A549 (cell line): ENCODE data around the gene NFIA. TPM values are rescaled to one million over a fixed set of nuclear protein-coding genes. Genes with fewer than 3 reads are reported as not detected.

Experiments
- ATAC-seq, 2 experiments: fragments of 200-7000 bp in 1 of 2; fragments of >200 bp in 1 of 2; cut with Nextera tagmentation in 1 of 2; cut with Tn5 transposase in 1 of 2; 3 replicates each; pipeline versions ENCODE4 v1.8.0 to v1.9.1; 2018 to 2020; ENCODE audit warnings: mild to moderate bottlenecking in 1 of 2, moderate library complexity in 1 of 2
- CTCF ChIA-PET: fragments of 300-600 bp; sonication (Branson Sonifier 250); formaldehyde crosslinking; extraction: SDS; loops from one replicate; lab custom pipeline; 2021; ENCODE audit warnings: antibody characterized with exemption, inconsistent platforms; lab: Yijun Ruan, JAX
- POLR2A ChIA-PET: fragments of 350-600 bp; formaldehyde crosslinking; extraction: SDS; loops from one replicate; lab custom pipeline; 2021; ENCODE audit warnings: antibody characterized with exemption, inconsistent platforms; lab: Yijun Ruan, JAX
- DNase-seq, 2 experiments: peaks; one replicate each; pipeline versions ENCODE4 v3.0.0 to v3.0.0-alpha.2; 2011 to 2016; ENCODE audit warnings: low read depth in 1 of 2, low spot score in 1 of 2
- FAIRE-seq: peaks from 2 replicates; lab custom pipeline; 2011; peaks lifted over from hg19 to GRCh38; lab: Jason Lieb, UNC
- H3K27ac ChIP-seq, 2 experiments: fragments of >200 bp; sonication (Bioruptor Twin); formaldehyde crosslinking; 3 replicates each; pipeline ENCODE4 v1.5.1; 2016 to 2017
- H3K4me1 ChIP-seq: fragments of >200 bp; sonication (Bioruptor Twin); formaldehyde crosslinking; 3 replicates; pipeline ENCODE4 v1.6.1; 2016
- H3K4me2 ChIP-seq: fragments of >200 bp; sonication (Bioruptor Twin); formaldehyde crosslinking; 3 replicates; pipeline ENCODE4 v1.6.1; 2016
- H3K4me3 ChIP-seq: fragments of >200 bp; sonication (Bioruptor Twin); formaldehyde crosslinking; 3 replicates; pipeline ENCODE4 v1.5.1; 2016
- H3K9me3 ChIP-seq: fragments of >200 bp; sonication (Bioruptor Twin); formaldehyde crosslinking; 3 replicates; pipeline ENCODE4 v1.6.1; 2016
- ATOH8 ChIP-seq: fragments of 250-450 bp; sonication (Bioruptor Pico); IDR thresholded peaks from 2 replicates; pipeline ENCODE4 v1.5.0; 2020; ENCODE audit warnings: low read depth, mild to moderate bottlenecking, moderate library complexity
- BCL3 ChIP-seq: fragments of >200 bp; sonication (Bioruptor Twin); formaldehyde crosslinking; IDR thresholded peaks from 3 replicates; pipeline ENCODE4 v1.6.1; 2016
- BHLHE40 ChIP-seq: IDR thresholded peaks from 2 replicates; pipeline ENCODE4 v1.6.1; 2012; ENCODE audit warnings: low read depth, low read length, inconsistent platforms
- CBX8 ChIP-seq: fragments of 200-600 bp; sonication (generic); IDR thresholded peaks from 2 replicates; pipeline ENCODE4 v1.6.1; 2016
- E2F6 ChIP-seq: IDR thresholded peaks from 2 replicates; pipeline ENCODE4 v1.6.1; 2012; ENCODE audit warnings: low read depth, borderline replicate concordance
- ESRRA ChIP-seq: fragments of 150-350 bp; IDR thresholded peaks from 2 replicates; pipeline ENCODE4 v1.6.1; 2014; ENCODE audit warnings: mild to moderate bottlenecking, low read length, borderline replicate concordance
- FOSB ChIP-seq: fragments of 250-450 bp; sonication (Bioruptor Pico); IDR thresholded peaks from 2 replicates; pipeline ENCODE4 v1.5.0; 2020; ENCODE audit warnings: mild to moderate bottlenecking, moderate library complexity
- FOSL2 ChIP-seq, 2 experiments: fragments of 450-650 bp in 1 of 2; fragments of >200 bp in 1 of 2; sonication (Bioruptor Twin) in 1 of 2; formaldehyde crosslinking; IDR thresholded peaks; 2 replicates each; pipeline versions ENCODE4 v1.5.0 to v1.6.1; 2016 to 2020; ENCODE audit warnings: mild to moderate bottlenecking in 1 of 2, moderate library complexity in 1 of 2
- FOXS1 ChIP-seq: fragments of 250-450 bp; sonication (Bioruptor Pico); IDR thresholded peaks from 2 replicates; pipeline ENCODE4 v1.5.0; 2020; ENCODE audit warnings: mild to moderate bottlenecking, moderate library complexity
- GATA3 ChIP-seq: IDR thresholded peaks from 2 replicates; pipeline ENCODE4 v1.6.1; 2012; ENCODE audit warnings: borderline replicate concordance
- HOXA7 ChIP-seq: fragments of 250-450 bp; sonication (Bioruptor Pico); IDR thresholded peaks from 2 replicates; pipeline ENCODE4 v1.5.0; 2020; ENCODE audit warnings: mild to moderate bottlenecking, moderate library complexity
- JUN ChIP-seq, 2 experiments: fragments of >200 bp; sonication (Bioruptor Twin); formaldehyde crosslinking; IDR thresholded peaks; 2 replicates in 1 of 2; 3 replicates in 1 of 2; pipeline ENCODE4 v1.6.1; 2016 to 2017
- KDM1A ChIP-seq: fragments of 200-600 bp; sonication (generic); IDR thresholded peaks from 2 replicates; pipeline ENCODE4 v1.6.1; 2016; ENCODE audit warnings: low read depth, mild to moderate bottlenecking
- KDM5A ChIP-seq: fragments of 200-600 bp; sonication (generic); IDR thresholded peaks from 2 replicates; pipeline ENCODE4 v1.6.1; 2016; ENCODE audit warnings: antibody characterized with exemption, mild to moderate bottlenecking
- MAFK ChIP-seq: fragments of 450-650 bp; IDR thresholded peaks from 2 replicates; pipeline ENCODE4 v1.6.1; 2014; ENCODE audit not compliant: partially characterized antibody
- MAX ChIP-seq: IDR thresholded peaks from 2 replicates; pipeline ENCODE4 v1.6.1; 2012
- MYC ChIP-seq: IDR thresholded peaks from 2 replicates; pipeline ENCODE4 v1.6.1; 2012; ENCODE audit warnings: mild to moderate bottlenecking, inconsistent platforms, low read length, improper control_type of control experiment, borderline replicate concordance
- NPAS2 ChIP-seq: fragments of 250-450 bp; sonication (Bioruptor Pico); IDR thresholded peaks from 2 replicates; pipeline ENCODE4 v1.8.0; 2022; ENCODE audit warnings: mild to moderate bottlenecking, moderate library complexity, borderline replicate concordance
- NR3C1 ChIP-seq: fragments of >200 bp; sonication (Bioruptor Twin); formaldehyde crosslinking; IDR thresholded peaks from 3 replicates; pipeline ENCODE4 v1.6.1; 2017
- PBX3 ChIP-seq: IDR thresholded peaks from 2 replicates; pipeline ENCODE4 v1.6.1; 2012
- RAD21 ChIP-seq, 2 experiments: fragments of >200 bp in 1 of 2; sonication (Bioruptor Twin) in 1 of 2; formaldehyde crosslinking in 1 of 2; IDR thresholded peaks in 1 of 2; conservative IDR thresholded peaks in 1 of 2; 2 replicates in 1 of 2; 3 replicates in 1 of 2; pipeline ENCODE4 v1.6.1; 2012 to 2018; ENCODE audit warnings: inconsistent platforms in 1 of 2
- RARB ChIP-seq: fragments of 250-450 bp; sonication (Bioruptor Pico); IDR thresholded peaks from 2 replicates; pipeline ENCODE4 v1.8.0; 2021; ENCODE audit warnings: mild to moderate bottlenecking, moderate library complexity
- RFX5 ChIP-seq: fragments of 450-650 bp; IDR thresholded peaks from 2 replicates; pipeline ENCODE4 v1.7.1; 2014; ENCODE audit warnings: antibody characterized with exemption, mild to moderate bottlenecking, moderate library complexity
- SMC3 ChIP-seq: fragments of >200 bp; sonication (Bioruptor Twin); formaldehyde crosslinking; IDR thresholded peaks from 3 replicates; pipeline ENCODE4 v1.6.1; 2018; ENCODE audit warnings: inconsistent platforms
- SREBF2 ChIP-seq: fragments of 450-650 bp; IDR thresholded peaks from 2 replicates; pipeline ENCODE4 v1.6.1; 2014; ENCODE audit warnings: mild to moderate bottlenecking, moderate library complexity
- TFCP2L1 ChIP-seq: fragments of 250-450 bp; sonication (Bioruptor Pico); IDR thresholded peaks from 2 replicates; pipeline ENCODE4 v1.5.0; 2021; ENCODE audit warnings: mild to moderate bottlenecking
- TP53 ChIP-seq: fragments of 250-450 bp; sonication (Bioruptor Pico); IDR thresholded peaks from 2 replicates; pipeline ENCODE4 v1.5.0; 2021; ENCODE audit warnings: mild to moderate bottlenecking, moderate library complexity
- USF2 ChIP-seq: fragments of 450-650 bp; IDR thresholded peaks from 2 replicates; pipeline ENCODE4 v1.6.1; 2014; ENCODE audit warnings: antibody characterized with exemption
- WGBS: methylation state at CpG from one replicate; pipeline ENCODE4 v1.1.6; 2017; ENCODE audit errors: missing lambda C conversion rate; 5-methylcytosine and 5-hydroxymethylcytosine counted together
- polyA plus RNA-seq, 4 experiments: library from polyadenylated mRNA; depleted of rRNA in 3 of 4; stranded (reverse); fragments of >200 nt; fragmentation: RNase III in 1 of 4; extraction: RNeasy Plus Mini Kit Qiagen cat#74134 plus additional on column Dnase treatment in 1 of 4; gene quantifications; 2 replicates in 3 of 4; 3 replicates in 1 of 4; pipeline ENCODE4 v1.2.3, GENCODE V29; 2011 to 2017

Gene NFIA
- polyA plus RNA-seq, 2 of the 4 experiments (the other 2 are of a cell fraction) = 6.5 to 25.8 TPM

- H3K4me1 ChIP-seq = no peaks in the 10 kb centered on the region
- ChIA-PET POLR2A (interaction anchor here (1.4 kb wide), 1 partner anchor 8 kb away, joined by 4 read pairs; no protein-coding TSS in a partner anchor), CTCF (interaction anchor here (1.0 to 2.2 kb wide), 3 partner anchors 10 to 384 kb away, joined by 3 to 5 read pairs (median 3); no protein-coding TSS in a partner anchor)
- DNase-seq (no peak), ATAC-seq (no peak), FAIRE-seq (no peak)
- H3K4me2 ChIP-seq = no peak overlapping the region
- no peak for TF ChIP-seq ESRRA
- TF ChIP-seq RARB (CRISPR knock-in tag) = no peak
- no peak for TF ChIP-seq HOXA7 (CRISPR knock-in tag)
- TF ChIP-seq RAD21 (conservative IDR thresholded peaks at IDR 0.05 in 1 of 2, IDR thresholded peaks at IDR 0.05 in 1 of 2) = no peak
- no peak for TF ChIP-seq USF2
- no peak for TF ChIP-seq CBX8
- TF ChIP-seq MYC = no peak
- no peak for TF ChIP-seq E2F6
- TF ChIP-seq NR3C1 = no peak
- TF ChIP-seq GATA3 = no peak
- TF ChIP-seq NPAS2 = no peak
- TF ChIP-seq SMC3 = no peak
- TF ChIP-seq KDM1A = no peak
- no peak for TF ChIP-seq PBX3
- TF ChIP-seq TP53 (CRISPR knock-in tag) = no peak
- TF ChIP-seq TFCP2L1 (CRISPR knock-in tag) = no peak
- TF ChIP-seq RFX5 = no peak
- no peak for TF ChIP-seq FOSB (CRISPR knock-in tag)
- no peak for TF ChIP-seq ATOH8 (CRISPR knock-in tag)
- no peaks in the 10 kb centered on the region for H3K9me3 ChIP-seq
- 91% methylated on average over 4 of the region's 4 CpGs for WGBS
- H3K27ac ChIP-seq = no peak overlapping the region
- H3K4me3 ChIP-seq = no peak overlapping the region
Observed at GRCh38 chr1:61070054-61070453, 12.3 kb upstream of the NFIA start.

- no peak overlapping the region for H3K4me3 ChIP-seq
- ChIA-PET CTCF (interaction anchor here (0.6 to 2.2 kb wide), 4 partner anchors 9 to 186 kb away, joined by 3 to 5 read pairs (median 3); no protein-coding TSS in a partner anchor), POLR2A (no interaction called here)
- peaks cover 5% of the 10 kb centered on the region; the same call in 1 of the 3 replicates for H3K4me1 ChIP-seq
- 82% methylated on average over 6 of the region's 6 CpGs for WGBS
- H3K27ac ChIP-seq = no peak overlapping the region
- no peak for ATAC-seq
- no peak overlapping the region for H3K4me2 ChIP-seq
- H3K9me3 ChIP-seq = no peaks in the 10 kb centered on the region
- TF ChIP-seq FOXS1 (CRISPR knock-in tag) (no peak), NPAS2 (no peak), KDM5A (no peak), BCL3 (no peak), ATOH8 (CRISPR knock-in tag) (no peak), SREBF2 (no peak), JUN (IDR thresholded peaks at IDR 0.05) (no peak), BHLHE40 (no peak), FOSL2 (IDR thresholded peaks at IDR 0.05) (no peak), FOSL2 (CRISPR knock-in tag; IDR thresholded peaks at IDR 0.05) (no peak), MAX (no peak), MAFK (no peak)
- no peak for FAIRE-seq
- no peak for DNase-seq
Observed at GRCh38 chr1:61071205-61072130, 10.9 kb upstream of the NFIA start.
